IPS DF 6.9 (cell line): ENCODE measurements around the gene KRTAP10-10.
"Not testable (repeated sequence)": the region's sequence is repeated elsewhere in the genome, so short reads cannot be mapped to it uniquely, and the experiment has no call there.

Source experiments
- DNase-seq: peaks from one replicate; pipeline ENCODE4 v3.0.0-alpha.2; 2013; ENCODE audit warnings: low read depth, low spot score
- H3K27ac ChIP-seq: one replicate; pipeline ENCODE4 v1.5.1; 2013; ENCODE audit warnings: low read length, control low read depth
- H3K27me3 ChIP-seq: 2 replicates; pipeline ENCODE4 v1.6.1; 2013; ENCODE audit warnings: mild to moderate bottlenecking, low read length; ENCODE audit not compliant: control insufficient read depth, insufficient read depth
- H3K36me3 ChIP-seq: 2 replicates; pipeline ENCODE4 v1.6.1; 2013; ENCODE audit warnings: low read length; ENCODE audit not compliant: control insufficient read depth, insufficient read depth
- H3K4me1 ChIP-seq: 2 replicates; pipeline ENCODE4 v1.6.1; 2013; ENCODE audit warnings: low read length; ENCODE audit not compliant: control insufficient read depth, insufficient read depth
- H3K4me3 ChIP-seq: 2 replicates; pipeline ENCODE4 v1.5.1; 2013; ENCODE audit warnings: mild to moderate bottlenecking, low read length
- H3K9me3 ChIP-seq: 2 replicates; pipeline ENCODE4 v1.6.1; 2013; ENCODE audit warnings: low read length, inconsistent platforms; ENCODE audit not compliant: control insufficient read depth, insufficient read depth
- WGBS: extraction: QIAGEN DNeasy Blood & Tissue Kit; methylation state at CpG from one replicate; pipeline ENCODE4 v1.1.7; 2013; ENCODE audit warnings: mixed read lengths, missing lambda C conversion rate; ENCODE audit not compliant: insufficient read length, insufficient coverage; 5-methylcytosine and 5-hydroxymethylcytosine counted together

The KRTAP10-10 gene, protein sequence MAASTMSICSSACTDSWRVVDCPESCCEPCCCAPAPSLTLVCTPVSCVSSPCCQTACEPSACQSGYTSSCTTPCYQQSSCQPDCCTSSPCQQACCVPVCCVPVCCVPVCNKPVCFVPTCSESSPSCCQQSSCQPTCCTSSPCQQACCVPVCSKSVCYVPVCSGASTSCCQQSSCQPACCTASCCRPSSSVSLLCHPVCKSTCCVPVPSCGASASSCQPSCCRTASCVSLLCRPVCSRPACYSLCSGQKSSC

GRCh38 chr21:44637018-44637850, at the start of gene KRTAP10-10:
KRTAP10-10 (plus strand) TSS chr21:44637356; CDS start chr21:44637418, 62 bp downstream.
- WGBS = no CpG with 5 or more reads among the region's 21 CpGs
- no peak within 1 kb of the TSS for H3K27ac ChIP-seq
- H3K4me1 ChIP-seq = no peaks in the 10 kb centered on the region
- DNase-seq = no peak
- H3K36me3 ChIP-seq = no peaks in the 10 kb centered on the region
- H3K27me3 ChIP-seq = no peaks in the 10 kb centered on the region
- no peaks in the 10 kb centered on the region for H3K9me3 ChIP-seq
- no peak within 1 kb of the TSS for H3K4me3 ChIP-seq

- Histone ChIP-seq H3K4me3 (no peak overlapping the region), H3K36me3 (no peaks in the 10 kb centered on the region), H3K9me3 (no peaks in the 10 kb centered on the region), H3K27me3 (no peaks in the 10 kb centered on the region), H3K4me1 (peaks cover 7% of the 10 kb centered on the region), H3K27ac (no peak overlapping the region)
- DNase-seq = no peak
- no CpG with 5 or more reads among the region's 2 CpGs for WGBS
Observed at GRCh38 chr21:44589094-44589493, 48.1 kb upstream of the KRTAP10-10 start.

DNA sequence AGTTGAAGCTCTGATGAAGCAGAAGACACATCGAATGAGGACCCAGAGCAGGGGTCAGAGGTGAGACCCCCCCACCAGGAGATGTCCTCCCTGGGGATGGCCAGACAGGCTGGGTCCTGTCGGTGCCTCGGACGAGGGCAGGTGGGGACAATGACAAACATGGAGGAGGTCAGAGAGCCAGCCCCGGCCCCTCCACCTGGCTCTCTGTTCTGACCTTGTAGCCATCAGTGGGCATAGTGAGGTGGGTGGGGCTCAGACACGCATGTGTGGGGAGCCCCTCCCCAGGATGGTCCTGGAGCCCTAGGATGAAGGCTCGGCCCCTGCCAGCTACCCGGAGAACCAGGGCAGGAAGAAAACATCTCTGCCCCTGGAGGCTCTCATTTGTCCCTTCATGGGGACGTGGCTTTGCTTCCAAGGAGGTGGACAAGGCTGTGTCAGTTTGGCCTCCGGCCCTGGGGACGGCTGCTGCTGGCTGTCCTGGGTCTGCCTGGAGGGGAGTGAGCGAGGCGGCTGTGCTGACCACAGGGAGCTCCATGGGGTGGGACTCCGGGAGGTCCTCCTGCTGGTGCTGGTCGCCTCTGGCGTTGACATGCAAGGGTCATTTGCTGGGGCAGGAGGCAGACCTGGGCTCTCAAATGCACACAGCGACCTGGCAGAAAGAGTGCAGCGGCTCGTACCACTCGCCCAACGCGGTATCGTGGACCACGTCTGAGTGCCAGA, 47.4 kb upstream of the KRTAP10-10 start:
- H3K36me3 ChIP-seq = no peaks in the 10 kb centered on the region
- H3K27ac ChIP-seq = no peak overlapping the region
- no peak for DNase-seq
- no CpG with 5 or more reads among the region's 24 CpGs for WGBS
- H3K9me3 ChIP-seq = no peaks in the 10 kb centered on the region
- no peaks in the 10 kb centered on the region for H3K27me3 ChIP-seq
- peaks cover 7% of the 10 kb centered on the region for H3K4me1 ChIP-seq
- H3K4me3 ChIP-seq = no peak overlapping the region

GRCh38 chr21:44590311-44590721, 46.8 kb upstream of the KRTAP10-10 start:
- Histone ChIP-seq H3K9me3 (no peaks in the 10 kb centered on the region), H3K27ac (no peak overlapping the region), H3K4me1 (peaks cover 7% of the 10 kb centered on the region), H3K36me3 (no peaks in the 10 kb centered on the region), H3K27me3 (no peaks in the 10 kb centered on the region), H3K4me3 (no peak overlapping the region)
- DNase-seq = no peak
- no CpG with 5 or more reads among the region's 10 CpGs for WGBS

DNA sequence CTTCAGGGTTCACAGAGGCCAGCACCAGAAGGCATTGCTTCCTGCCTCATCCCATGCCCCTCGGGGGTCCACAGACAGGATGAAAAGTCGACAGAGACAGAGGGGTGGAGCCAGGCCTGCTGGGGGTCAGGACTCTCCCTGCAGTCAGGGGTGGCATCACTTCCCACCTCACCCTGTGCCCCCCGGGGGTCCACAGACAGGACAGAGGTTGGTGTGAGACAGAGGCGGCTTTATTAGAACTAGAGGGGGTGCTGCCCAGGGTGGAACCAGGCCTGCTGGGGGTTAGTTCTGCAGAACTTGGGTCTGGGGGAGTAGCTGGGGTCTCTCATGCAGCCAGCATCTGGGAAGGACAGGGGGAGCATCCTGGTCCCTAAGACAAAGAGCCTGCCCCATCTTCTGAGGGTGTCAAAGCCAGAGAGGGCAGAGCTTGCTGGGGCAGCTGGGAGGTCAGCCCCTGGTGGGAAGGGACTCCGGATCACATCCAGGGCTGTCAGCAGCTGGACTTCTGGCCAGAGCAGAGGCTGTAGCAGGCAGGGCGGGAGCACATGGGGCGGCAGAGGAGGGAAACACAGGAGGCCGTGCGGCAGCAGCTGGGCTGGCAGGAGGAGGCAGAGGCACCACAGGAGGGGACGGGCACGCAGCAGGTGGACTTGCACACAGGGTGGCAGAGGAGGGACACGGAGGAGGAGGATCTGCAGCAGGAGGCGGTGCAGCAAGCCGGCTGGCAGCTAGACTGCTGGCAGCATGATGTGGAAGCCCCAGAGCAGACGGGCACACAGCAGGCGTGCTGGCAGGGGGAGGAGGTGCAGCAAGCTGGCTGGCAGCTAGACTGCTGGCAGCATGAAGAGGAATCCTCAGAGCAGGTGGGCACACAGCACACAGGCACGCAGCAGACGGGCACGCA, 46.0 kb upstream of the KRTAP10-10 start:
- not testable (repeated sequence) for H3K27me3 ChIP-seq, H3K9me3 ChIP-seq, H3K36me3 ChIP-seq, H3K27ac ChIP-seq, DNase-seq, H3K4me1 ChIP-seq, H3K4me3 ChIP-seq
- no CpG with 5 or more reads among the region's 19 CpGs for WGBS

DNA sequence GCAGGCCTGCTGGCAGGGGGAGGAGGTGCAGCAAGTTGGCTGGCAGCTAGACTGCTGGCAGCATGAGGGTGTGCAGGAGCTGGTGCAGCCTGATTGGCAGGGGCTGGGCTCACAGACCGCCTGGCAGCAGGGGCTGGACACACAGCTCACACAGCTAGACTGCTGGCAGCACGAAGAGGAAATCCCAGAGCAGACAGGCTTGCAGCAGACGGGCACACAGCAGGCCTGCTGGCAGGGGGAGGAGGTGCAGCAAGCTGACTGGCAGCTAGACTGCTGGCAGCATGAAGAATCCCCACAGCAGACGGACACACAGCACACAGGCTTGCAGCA, 45.4 kb upstream of the KRTAP10-10 start:
- not testable (repeated sequence) for DNase-seq, H3K9me3 ChIP-seq, H3K27me3 ChIP-seq, H3K4me3 ChIP-seq, H3K4me1 ChIP-seq, H3K36me3 ChIP-seq, H3K27ac ChIP-seq
- no CpG with 5 or more reads among the region's 4 CpGs for WGBS

DNA sequence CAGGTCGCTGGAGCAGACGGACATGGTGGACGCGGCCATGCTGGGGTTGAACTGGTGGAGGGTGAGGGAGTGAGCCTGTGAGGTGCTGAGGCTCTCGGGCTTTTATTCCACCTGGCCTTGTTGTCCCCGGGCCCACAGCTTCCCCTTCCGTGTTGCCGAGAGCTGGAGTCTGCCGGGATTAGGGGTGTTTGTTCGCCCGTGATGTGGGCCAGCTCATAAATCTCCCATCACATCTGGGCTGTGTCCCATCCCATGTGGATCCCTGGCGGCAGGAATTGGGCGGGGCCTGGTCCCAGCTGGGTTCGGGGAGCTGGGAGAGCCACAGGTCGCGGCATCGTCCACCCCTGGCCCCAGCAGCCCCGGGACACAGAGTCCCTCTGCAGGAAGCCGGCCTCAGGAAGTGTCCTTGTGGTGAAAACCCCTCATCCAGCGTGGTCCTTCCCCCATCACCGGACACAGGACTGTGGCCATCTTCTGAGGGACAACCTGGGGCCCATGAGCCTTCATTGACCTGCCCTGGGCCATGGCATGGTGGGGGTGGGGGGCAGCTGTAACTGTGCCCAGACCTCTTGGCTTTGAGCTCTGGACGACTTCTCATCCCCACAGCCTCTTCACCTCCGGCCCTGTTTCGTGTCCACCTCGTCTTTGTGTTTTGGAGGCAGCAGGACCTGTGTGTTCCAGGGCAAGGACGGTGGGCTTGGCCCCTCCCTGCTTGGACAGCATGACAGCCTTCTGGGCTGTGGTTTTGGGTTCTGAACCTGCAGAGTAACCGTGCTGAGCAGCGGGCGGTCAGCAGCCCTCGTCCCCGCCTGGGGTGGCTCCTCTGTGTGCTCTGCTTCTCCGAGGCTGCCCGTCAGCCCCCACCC, 44.5 kb upstream of the KRTAP10-10 start, which contains the start of gene KRTAP10-6:
KRTAP10-6 (minus strand) TSS at position 60 of the 866 bp plus-strand sequence; CDS start at position 39, 21 bp downstream.
- Histone ChIP-seq H3K27ac (no peak within 1 kb of the TSS), H3K36me3 (no peaks in the 10 kb centered on the region), H3K9me3 (no peaks in the 10 kb centered on the region), H3K27me3 (no peaks in the 10 kb centered on the region), H3K4me1 (peaks cover 7% of the 10 kb centered on the region), H3K4me3 (no peak within 1 kb of the TSS)
- WGBS = no CpG with 5 or more reads among the region's 33 CpGs
- DNase-seq = no peak

- Histone ChIP-seq H3K27ac (no peak overlapping the region), H3K4me3 (no peak overlapping the region), H3K9me3 (no peaks in the 10 kb centered on the region), H3K27me3 (no peaks in the 10 kb centered on the region), H3K36me3 (no peaks in the 10 kb centered on the region), H3K4me1 (peaks cover 7% of the 10 kb centered on the region)
- no peak for DNase-seq
- WGBS = no CpG with 5 or more reads among the region's 20 CpGs
Observed at GRCh38 chr21:44593598-44594405, 43.4 kb upstream of the KRTAP10-10 start.

GRCh38 chr21:44594406-44594916, 42.7 kb upstream of the KRTAP10-10 start:
- WGBS = no CpG with 5 or more reads among the region's 12 CpGs
- Histone ChIP-seq H3K9me3 (no peaks in the 10 kb centered on the region), H3K36me3 (no peaks in the 10 kb centered on the region), H3K27me3 (no peaks in the 10 kb centered on the region), H3K27ac (no peak overlapping the region), H3K4me3 (no peak overlapping the region), H3K4me1 (peaks cover 7% of the 10 kb centered on the region)
- no peak for DNase-seq
